CD4-positive, alpha-beta T cell (primary cell): ENCODE measurements around the gene ARHGAP10. TPM values are rescaled to one million over a fixed set of nuclear protein-coding genes. Genes with fewer than 3 reads are reported as not detected.

Source experiments
- ATAC-seq: fragments of 200-7000 bp; cut with Tn5 transposase; one replicate; pipeline ENCODE4 v1.10.0; 2022; ENCODE audit warnings: mild to moderate bottlenecking; ENCODE audit not compliant: poor library complexity
- CTCF ChIA-PET: fragments of 350-600 bp; sonication (Branson Sonifier 250); formaldehyde crosslinking; loops from one replicate; lab custom pipeline; 2021; ENCODE audit warnings: antibody characterized with exemption, inconsistent platforms; lab: Charles Lee
- POLR2A ChIA-PET: fragments of 350-600 bp; sonication (Branson Sonifier 250); formaldehyde crosslinking; loops from one replicate; lab custom pipeline; 2021; ENCODE audit warnings: antibody characterized with exemption, inconsistent platforms; lab: Charles Lee
- DNase-seq, 14 experiments: peaks; one replicate each; pipeline ENCODE4 v3.0.0-alpha.2; 2013 to 2020; ENCODE audit warnings: mixed read lengths in 2 of 14
- H3K27ac ChIP-seq, 2 donors: one replicate each; pipeline versions ENCODE4 v1.5.1 to v1.7.0; 2013; ENCODE audit warnings: low read length in 2 of 2, low read depth in 1 of 2, mild to moderate bottlenecking in 1 of 2
- H3K27me3 ChIP-seq, 2 experiments: 1 replicate in 1 of 2; 2 replicates in 1 of 2; pipeline versions ENCODE4 v1.6.1 to v1.7.0; 2013; ENCODE audit warnings: low read length in 2 of 2, control low read depth in 1 of 2, mild to moderate bottlenecking in 1 of 2, moderate library complexity in 1 of 2; ENCODE audit not compliant: insufficient read depth in 2 of 2, control insufficient read depth in 1 of 2
- H3K36me3 ChIP-seq: one replicate; pipeline ENCODE4 v1.6.1; 2013; ENCODE audit warnings: low read length, control low read depth; ENCODE audit not compliant: insufficient read depth
- H3K4me1 ChIP-seq: one replicate; pipeline ENCODE4 v1.6.1; 2013; ENCODE audit warnings: low read length, control low read depth; ENCODE audit not compliant: insufficient read depth
- H3K4me3 ChIP-seq: one replicate; pipeline ENCODE4 v1.5.1; 2013; ENCODE audit warnings: mild to moderate bottlenecking, low read length, moderate library complexity
- H3K9me3 ChIP-seq, 2 experiments: 1 replicate in 1 of 2; 2 replicates in 1 of 2; pipeline versions ENCODE4 v1.6.1 to v1.7.0; 2013; ENCODE audit warnings: low read length in 2 of 2, mild to moderate bottlenecking in 2 of 2, control low read depth in 1 of 2, moderate library complexity in 1 of 2; ENCODE audit not compliant: control insufficient read depth in 1 of 2, insufficient read depth in 1 of 2
- H3K27ac Mint-ChIP-seq: one replicate; pipeline ENCODE4 v1.8.0; 2020; ENCODE audit warnings: mixed read lengths
- H3K27me3 Mint-ChIP-seq: one replicate; pipeline ENCODE4 v1.8.0; 2021; ENCODE audit warnings: mixed read lengths
- H3K36me3 Mint-ChIP-seq: one replicate; pipeline ENCODE4 v1.8.0; 2021; ENCODE audit warnings: low read depth, mixed read lengths
- H3K4me1 Mint-ChIP-seq: one replicate; pipeline ENCODE4 v1.8.0; 2021; ENCODE audit warnings: low read depth, mixed read lengths
- H3K4me3 Mint-ChIP-seq: one replicate; pipeline ENCODE4 v1.8.0; 2020; ENCODE audit warnings: mild to moderate bottlenecking, mixed read lengths
- H3K9me3 Mint-ChIP-seq: one replicate; pipeline ENCODE4 v1.8.0; 2020; ENCODE audit warnings: mixed read lengths
- CTCF ChIP-seq: fragments of 200-600 bp; IDR thresholded peaks from one replicate; pipeline ENCODE4 v1.8.0; 2022; ENCODE audit warnings: antibody characterized with exemption, mild to moderate bottlenecking
- intact Hi-C, 2 experiments: fragments of 100-400 bp; cut with DNase I in 1 of 2; cut with micrococcal nuclease in 1 of 2; formaldehyde crosslinking; loops; one replicate each; pipeline versions ENCODE4 v1.15.1 to v1.9.0; 2023 to 2025; cut with DNase I, micrococcal nuclease
- total RNA-seq, 174 experiments: library from RNA in 2 of 174; stranded (reverse) in 2 of 174; gene quantifications; one replicate each; pipeline ENCODE4 v1.2.3 and lab custom pipeline; 2021 to 2026

ARHGAP10 gene
- total RNA-seq, 2 experiments from 2014 or later = 5.6 to 5.7 TPM

- TF ChIP-seq CTCF = no peak
- Histone ChIP-seq H3K27ac (no peak overlapping the region), H3K9me3 (no peaks in the 10 kb centered on the region), H3K36me3 (no peaks in the 10 kb centered on the region), H3K4me1 (no peaks in the 10 kb centered on the region), H3K27me3 (no peaks in the 10 kb centered on the region), H3K4me3 (no peak overlapping the region)
- DNase-seq (no peak), ATAC-seq (no peak)
- intact Hi-C loops = no loop called here
- no peak overlapping the region for H3K4me3 Mint-ChIP-seq
- ChIA-PET CTCF (no interaction called here), POLR2A (no interaction called here)
- H3K36me3 Mint-ChIP-seq = no peaks in the 10 kb centered on the region
- no peak overlapping the region for H3K27ac Mint-ChIP-seq
- no peaks in the 10 kb centered on the region for H3K4me1 Mint-ChIP-seq
- no peaks in the 10 kb centered on the region for H3K27me3 Mint-ChIP-seq
- H3K9me3 Mint-ChIP-seq = no peaks in the 10 kb centered on the region
Observed at GRCh38 chr4:147717878-147718277, 14.0 kb upstream of the ARHGAP10 start.

- TF ChIP-seq CTCF = no peak
- Mint-ChIP-seq H3K4me1 (no peaks in the 10 kb centered on the region), H3K4me3 (no peak overlapping the region), H3K36me3 (no peaks in the 10 kb centered on the region), H3K9me3 (no peaks in the 10 kb centered on the region), H3K27ac (no peak overlapping the region), H3K27me3 (peaks cover 3% of the 10 kb centered on the region)
- intact Hi-C loops = no loop called here
- DNase-seq (no peak), ATAC-seq (no peak)
- H3K27ac ChIP-seq = no peak overlapping the region
- no peaks in the 10 kb centered on the region for H3K4me1 ChIP-seq
- ChIA-PET POLR2A (no interaction called here), CTCF (no interaction called here)
- no peaks in the 10 kb centered on the region for H3K27me3 ChIP-seq
- no peaks in the 10 kb centered on the region for H3K9me3 ChIP-seq
- H3K36me3 ChIP-seq = no peaks in the 10 kb centered on the region
- no peak overlapping the region for H3K4me3 ChIP-seq
Observed at GRCh38 chr4:147723326-147723725, 8.6 kb upstream of the ARHGAP10 start.

- intact Hi-C loops = no loop called here
- Histone ChIP-seq H3K36me3 (no peaks in the 10 kb centered on the region), H3K9me3 (no peaks in the 10 kb centered on the region), H3K4me1 (no peaks in the 10 kb centered on the region), H3K27ac (no peak overlapping the region), H3K27me3 (no peaks in the 10 kb centered on the region), H3K4me3 (no peak overlapping the region)
- H3K9me3 Mint-ChIP-seq = no peaks in the 10 kb centered on the region
- ATAC-seq (no peak), DNase-seq (no peak)
- H3K27ac Mint-ChIP-seq = no peak overlapping the region
- no peak overlapping the region for H3K4me3 Mint-ChIP-seq
- peaks cover 3% of the 10 kb centered on the region for H3K27me3 Mint-ChIP-seq
- ChIA-PET CTCF (interaction anchor here (0.9 kb wide), 1 partner anchor 142 kb away, joined by 3 read pairs; no protein-coding TSS in a partner anchor), POLR2A (no interaction called here)
- no peaks in the 10 kb centered on the region for H3K36me3 Mint-ChIP-seq
- no peak for TF ChIP-seq CTCF
- no peaks in the 10 kb centered on the region for H3K4me1 Mint-ChIP-seq
Observed at GRCh38 chr4:147724468-147725201, 7.3 kb upstream of the ARHGAP10 start.
